NCI-H226 (cell line): ENCODE data around the gene CDH23.

ENCODE experiments used
- DNase-seq: peaks from one replicate; pipeline ENCODE4 v3.0.0-alpha.2; 2015

CDH23 gene

GRCh38 chr10:71737001-71737833 is 340.5 kb downstream of the CDH23 start:
- DNase-seq = no peak

DNA sequence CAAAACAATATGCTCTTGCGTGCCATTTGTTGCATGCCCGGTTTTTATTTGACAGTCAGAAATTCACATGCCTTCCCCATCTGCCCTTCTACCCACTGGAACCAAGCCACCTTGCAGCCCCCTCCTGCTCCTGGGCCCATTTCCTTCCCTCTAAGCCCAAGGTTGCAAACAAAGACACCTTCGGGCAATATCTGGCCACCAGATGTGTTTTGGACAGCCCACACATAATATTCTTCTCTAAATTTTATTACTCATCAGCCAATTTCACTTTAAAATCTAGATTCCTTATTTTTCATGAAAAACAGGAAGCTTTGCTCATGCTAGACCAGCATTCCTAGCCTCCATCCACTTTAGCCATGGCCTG is 341.1 kb downstream of the CDH23 start:
- DNase-seq = no peak

DNA sequence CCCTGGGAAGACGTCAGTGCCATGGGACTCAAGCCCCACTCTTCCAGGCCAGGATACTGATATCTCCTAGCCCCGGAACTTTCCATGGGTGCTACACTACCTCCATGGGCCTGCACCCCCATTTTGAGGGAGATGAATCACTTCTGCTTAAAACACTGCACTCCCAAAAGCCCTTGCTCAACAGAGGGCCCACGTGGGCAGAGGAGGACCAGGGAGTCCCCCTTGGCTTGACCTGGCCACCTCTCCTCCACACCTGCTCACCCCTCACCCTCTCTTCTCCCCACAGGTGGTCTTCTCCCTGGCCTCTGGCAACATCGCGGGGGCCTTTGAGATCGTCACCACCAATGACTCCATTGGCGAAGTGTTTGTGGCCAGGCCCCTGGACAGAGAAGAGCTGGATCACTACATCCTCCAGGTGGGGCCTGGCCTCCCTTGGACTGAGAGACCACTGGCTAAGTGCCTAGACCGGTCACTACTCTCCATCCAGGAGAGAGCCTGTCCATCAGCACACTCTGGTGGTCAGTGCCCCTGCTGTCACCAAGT is 342.7 kb downstream of the CDH23 start:
- no peak for DNase-seq

DNA sequence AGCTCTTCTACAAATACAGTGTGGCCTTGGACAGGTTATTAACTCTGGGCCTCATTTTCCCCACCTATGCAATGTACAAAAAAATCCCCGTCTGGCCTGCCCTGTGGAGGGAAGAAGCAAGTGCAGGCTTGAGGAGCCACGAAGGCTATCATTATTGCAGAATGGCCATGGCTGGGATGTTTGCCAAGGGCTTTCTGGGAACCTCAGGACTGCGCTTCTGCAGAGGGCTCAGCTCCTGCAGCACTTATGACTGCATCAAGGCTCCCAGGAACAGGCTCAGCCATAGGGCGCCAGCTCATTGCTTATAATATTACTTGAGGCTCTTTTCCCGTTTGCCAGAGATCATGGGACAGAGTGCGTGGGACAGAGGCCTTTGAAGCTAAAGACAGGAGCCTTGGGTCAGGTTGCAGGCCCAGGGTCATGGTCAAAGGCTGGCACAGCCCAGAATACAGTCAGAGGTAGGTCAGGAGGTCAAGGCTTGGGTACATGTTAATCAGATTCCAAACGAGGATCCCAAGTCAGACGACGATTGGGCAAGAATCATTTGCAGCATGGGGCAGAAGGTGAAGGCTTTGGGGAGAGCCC is 343.4 kb downstream of the CDH23 start:
- DNase-seq = peak; percentile 36

GRCh38 chr10:71741029-71741428 is 344.3 kb downstream of the CDH23 start:
- no peak for DNase-seq

GRCh38 chr10:71741671-71742070 is 345.0 kb downstream of the CDH23 start:
- no peak for DNase-seq

- no peak for DNase-seq
Measured at GRCh38 chr10:71742301-71743088, 345.8 kb downstream of the CDH23 start.

DNA sequence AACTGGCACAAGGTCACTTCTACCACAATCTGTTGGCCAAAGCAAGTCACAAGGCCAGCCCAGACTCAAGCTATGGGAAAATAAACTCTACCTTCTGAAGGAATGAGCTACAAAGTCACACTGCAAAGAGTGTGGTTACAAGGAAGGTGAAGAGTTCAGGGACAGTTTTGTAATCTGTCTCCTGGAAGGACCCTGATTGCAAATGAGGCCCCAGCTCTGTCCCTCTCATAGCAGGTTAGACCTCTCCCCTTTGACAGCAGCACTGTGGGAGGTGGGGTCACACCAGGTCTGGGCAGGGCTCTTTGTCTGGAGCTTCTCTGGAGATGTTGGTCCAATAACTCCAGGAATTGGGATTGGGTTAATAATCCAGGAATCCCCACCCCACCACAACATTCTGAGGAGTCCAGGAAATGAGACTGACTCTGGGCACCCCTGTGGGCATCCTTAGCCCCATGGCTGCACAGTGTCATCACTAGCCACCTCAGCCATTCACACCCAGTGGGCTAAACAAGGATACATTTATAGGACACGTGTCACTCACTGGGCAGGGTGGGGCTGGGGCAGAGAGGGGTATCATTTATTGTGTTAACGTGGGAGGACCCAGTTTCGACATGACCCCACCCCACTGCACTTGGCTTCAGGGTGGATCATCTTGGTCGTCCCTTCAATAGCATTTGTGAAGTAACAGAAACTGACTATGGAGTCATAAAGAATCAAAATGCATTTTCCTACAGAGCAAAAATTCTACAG is 346.5 kb downstream of the CDH23 start:
- no peak for DNase-seq

- no peak for DNase-seq
Measured at GRCh38 chr10:71743866-71744265, 347.1 kb downstream of the CDH23 start.

GRCh38 chr10:71744897-71745663 is 348.4 kb downstream of the CDH23 start:
- DNase-seq = no peak

GRCh38 chr10:71745664-71746250 is 349.0 kb downstream of the CDH23 start:
- DNase-seq = no peak

- DNase-seq = peak; percentile 25
Measured at GRCh38 chr10:71746344-71747037, 349.8 kb downstream of the CDH23 start.

- no peak for DNase-seq
Measured at GRCh38 chr10:71747039-71747531, 350.4 kb downstream of the CDH23 start.

DNA sequence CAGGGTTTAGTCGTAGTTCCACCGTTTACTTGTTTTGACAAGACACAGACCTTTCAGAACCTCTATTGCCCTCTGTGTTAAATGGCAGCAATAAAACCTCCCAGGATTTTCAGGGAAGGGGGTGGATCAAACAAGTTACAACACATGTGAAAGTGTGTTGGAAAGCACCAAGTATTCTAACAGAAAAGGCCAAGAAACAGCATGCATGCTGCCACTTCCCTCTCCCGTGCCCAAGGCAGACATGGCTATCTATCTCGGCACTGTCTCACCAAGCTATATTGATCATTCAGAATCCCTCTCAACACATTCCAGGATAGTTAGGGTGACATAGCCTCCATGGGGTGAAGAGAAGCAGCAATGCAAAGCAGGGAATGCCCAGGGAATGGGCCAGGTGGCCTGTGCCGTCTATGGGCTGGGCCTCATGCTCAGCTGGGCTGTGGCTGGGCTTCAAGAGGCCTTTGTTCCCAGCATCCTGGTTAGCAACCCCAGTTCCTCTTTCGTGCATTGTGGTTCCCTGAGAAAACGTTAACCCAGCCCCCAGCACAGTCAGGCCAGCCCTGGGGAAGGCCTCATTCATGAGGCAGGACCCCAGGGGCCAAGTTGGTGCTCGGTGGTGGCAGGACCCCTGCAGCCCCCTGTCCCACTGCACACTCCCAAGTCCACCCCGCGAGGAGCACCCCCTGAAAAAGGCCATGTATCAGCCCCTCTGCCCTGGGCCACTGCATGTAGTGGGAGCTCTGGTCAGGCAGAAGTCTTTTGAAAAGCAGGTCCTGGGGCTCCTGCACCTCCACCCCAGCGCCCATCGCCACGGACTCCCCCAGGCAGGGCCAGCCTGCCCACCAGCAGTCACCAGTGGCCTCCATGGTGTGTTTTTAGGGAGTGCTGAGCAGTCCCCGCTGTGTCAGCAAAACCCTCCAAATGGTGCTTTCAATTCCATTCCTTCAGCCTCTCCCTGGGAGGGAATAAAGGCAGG is 351.1 kb downstream of the CDH23 start:
- no peak for DNase-seq

DNA sequence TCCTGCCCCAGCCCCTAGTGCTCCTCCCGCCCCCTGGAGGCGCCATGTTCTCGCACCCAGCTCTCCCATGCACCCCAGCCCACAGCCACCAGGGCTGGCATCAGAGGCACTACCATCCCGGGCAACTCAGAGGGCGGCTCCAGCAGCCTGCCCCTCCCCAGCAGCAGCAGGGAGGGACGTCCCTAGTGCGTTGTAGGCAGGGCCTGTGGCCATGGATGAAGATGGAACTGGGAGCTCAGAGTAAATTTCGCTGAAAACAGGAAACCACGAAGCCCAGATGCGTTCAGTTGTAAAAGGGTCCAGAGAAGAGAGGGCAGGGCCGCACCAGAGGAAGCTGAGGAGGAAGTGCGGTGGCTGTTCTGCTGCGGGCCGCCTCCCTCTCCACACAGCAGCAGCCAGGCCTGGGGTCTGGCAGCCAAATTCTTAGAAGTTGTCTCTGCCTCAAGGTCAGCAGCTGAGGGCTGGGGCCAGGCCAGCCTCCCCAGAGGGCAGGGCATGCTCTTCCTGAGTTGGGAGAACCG is 352.0 kb downstream of the CDH23 start:
- DNase-seq = no peak

DNA sequence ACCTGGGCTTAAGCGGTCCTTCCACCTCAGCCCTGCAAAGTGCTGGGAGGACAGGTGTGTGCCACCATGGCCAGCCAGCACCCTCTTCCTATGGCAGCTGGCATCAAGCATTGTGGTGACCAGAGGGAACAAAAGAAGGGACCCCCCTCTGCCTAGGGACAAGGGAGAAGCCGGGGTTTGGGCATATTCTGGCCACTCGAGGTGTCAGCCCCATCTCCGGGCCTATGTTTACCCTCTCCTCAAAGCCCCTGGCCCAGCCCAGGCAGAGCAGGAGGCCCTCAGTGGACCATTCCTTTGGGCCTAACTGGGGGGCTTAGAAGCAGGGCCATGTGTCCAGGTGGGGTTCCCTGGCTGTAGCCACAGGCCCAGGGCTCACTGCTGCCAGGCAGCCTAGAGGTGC is 352.7 kb downstream of the CDH23 start:
- DNase-seq = no peak

DNA sequence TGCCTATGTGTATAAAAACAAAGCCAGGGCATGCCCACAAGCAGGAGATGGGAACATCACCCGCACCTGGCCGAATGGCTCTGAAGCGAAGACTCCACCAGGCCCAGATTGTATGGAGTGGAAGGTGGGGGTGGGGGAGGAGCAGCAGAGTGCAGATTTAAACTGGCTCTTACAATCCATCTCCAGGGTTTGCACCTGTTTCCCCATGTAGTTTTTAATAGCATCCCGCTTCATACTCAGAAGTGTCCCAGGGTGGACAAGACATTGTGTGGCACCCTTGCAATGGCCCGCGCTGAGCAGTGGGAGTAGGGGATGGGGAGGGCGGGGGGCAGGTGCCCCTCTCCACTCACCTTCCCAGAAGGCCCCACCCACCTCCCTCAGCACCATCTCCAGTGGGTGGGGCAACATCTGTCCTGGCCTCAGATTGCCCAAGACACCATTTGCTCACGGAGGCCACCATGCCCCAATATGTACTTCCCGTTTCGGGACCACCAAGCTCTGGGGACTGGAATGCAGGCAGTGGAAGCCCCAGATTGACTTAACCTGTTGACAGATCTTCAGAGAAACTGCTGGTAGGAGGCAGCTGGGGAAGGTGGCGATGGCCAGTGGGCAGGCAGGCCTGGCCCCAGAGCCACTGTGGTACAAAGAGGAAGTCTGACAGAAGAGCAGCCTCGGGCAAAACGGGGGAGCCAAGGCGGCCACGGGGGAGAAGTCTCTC is 353.6 kb downstream of the CDH23 start:
- no peak for DNase-seq

DNA sequence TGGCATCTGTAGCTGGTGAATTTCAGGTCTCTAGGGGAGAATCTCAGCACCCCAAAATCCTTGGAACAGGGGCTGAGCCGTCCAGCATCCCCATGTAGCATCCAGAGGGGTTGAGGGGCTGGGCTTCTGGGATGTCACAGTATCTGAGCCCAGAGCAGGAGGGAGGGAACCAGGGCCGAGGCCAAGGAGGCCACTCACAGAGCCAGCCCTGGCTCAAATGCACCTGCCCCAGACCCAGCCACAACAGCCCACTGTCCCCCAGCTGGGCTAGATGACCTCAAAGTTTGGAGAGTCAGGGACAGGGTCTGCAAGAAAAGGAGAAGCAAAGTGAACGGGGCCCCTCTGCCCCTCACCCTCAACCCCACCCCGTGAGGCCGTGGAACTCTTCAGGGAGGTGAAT is 354.3 kb downstream of the CDH23 start:
- no peak for DNase-seq
